ENCODE results near the gene SAP30. TPM values are rescaled to one million over a fixed set of nuclear protein-coding genes. Genes with fewer than 3 reads are reported as not detected.

The SAP30 gene, protein sequence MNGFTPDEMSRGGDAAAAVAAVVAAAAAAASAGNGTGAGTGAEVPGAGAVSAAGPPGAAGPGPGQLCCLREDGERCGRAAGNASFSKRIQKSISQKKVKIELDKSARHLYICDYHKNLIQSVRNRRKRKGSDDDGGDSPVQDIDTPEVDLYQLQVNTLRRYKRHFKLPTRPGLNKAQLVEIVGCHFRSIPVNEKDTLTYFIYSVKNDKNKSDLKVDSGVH
- polyA plus RNA-seq (2012; ENCODE audit: insufficient read depth, insufficient read length), result 36.6 TPM

DNA sequence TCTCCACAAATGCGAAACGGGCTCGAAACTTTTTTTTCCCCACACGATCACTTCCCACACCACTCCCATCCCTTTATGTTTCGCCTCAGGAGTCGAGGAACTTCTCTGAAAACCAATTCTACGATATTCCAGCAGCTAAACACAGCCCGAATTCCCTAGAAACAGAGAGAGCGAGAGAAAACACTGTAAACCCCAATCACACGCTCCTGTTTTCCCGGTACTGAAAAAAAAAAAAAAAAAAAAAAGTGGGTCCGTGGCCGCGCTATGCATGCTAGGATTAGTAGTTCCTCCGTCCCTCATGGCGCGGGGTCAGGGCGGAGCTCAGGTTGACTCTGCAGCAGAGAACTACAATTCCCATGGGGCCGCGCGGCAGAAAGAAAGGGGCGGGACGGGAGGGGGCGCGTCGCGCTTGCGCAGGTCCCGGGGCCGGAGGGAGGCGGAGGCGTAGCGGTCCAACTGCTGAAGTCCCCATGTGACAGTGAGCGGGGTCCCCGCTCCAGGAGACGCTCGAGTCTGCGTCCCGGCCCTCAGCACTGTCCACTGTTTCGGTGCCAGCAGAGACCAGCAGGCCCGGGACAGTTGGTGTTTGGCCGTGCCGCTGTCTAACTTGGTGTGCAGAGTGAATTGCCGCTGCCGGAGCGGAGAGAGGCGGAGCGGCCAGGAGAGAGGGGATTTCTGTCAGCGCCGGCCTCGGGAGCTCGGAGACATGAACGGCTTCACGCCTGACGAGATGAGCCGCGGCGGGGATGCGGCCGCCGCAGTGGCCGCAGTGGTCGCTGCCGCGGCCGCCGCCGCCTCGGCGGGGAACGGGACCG is at the start of gene SAP30:
TSS of gene SAP30 (plus strand) at position 478 of the 815 bp plus-strand sequence. CDS start at position 707, 229 bp downstream.
- peak within 1 kb of the TSS; percentile 75 for H3K4me3 ChIP-seq (ENCODE audit: low read length)
- peak; percentile 96 for DNase-seq (ENCODE audit: low read depth, low spot score)

DNA sequence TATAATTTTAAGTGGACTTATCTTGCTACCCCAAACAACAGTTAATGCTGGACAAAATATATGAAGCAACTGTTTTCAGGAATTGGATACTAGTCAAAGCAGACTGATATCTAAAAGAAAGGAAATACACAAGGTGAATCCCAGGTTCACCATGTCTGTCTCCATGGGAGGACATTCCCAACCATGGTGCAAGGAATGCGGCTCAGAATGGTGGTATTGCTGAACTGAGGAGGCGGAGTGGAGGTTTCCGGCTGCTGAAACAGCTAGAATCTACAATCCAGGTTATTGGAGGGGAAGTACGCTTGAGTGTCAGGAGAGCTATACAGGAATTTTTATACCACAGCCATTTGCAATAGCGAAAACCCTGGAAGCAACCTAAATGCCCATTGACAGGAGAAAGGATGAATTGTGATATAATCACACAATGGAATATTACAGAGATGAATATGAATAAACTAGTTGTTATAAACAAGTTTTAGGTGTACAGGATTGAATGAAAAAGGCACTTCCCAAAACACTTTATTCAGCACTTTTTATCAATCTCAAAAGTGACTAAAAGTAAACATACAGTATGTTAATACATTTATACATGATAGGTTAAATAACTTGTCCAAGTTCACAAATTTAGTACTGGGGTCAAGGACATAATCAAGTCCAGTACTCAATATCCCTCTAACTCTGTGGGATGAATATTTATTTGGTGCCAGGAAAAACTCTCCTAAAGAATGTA is 45.6 kb upstream of the SAP30 start:
- H3K4me3 ChIP-seq (ENCODE audit: low read length), result no peak overlapping the region
- DNase-seq (ENCODE audit: low read depth, low spot score), result no peak

DNA sequence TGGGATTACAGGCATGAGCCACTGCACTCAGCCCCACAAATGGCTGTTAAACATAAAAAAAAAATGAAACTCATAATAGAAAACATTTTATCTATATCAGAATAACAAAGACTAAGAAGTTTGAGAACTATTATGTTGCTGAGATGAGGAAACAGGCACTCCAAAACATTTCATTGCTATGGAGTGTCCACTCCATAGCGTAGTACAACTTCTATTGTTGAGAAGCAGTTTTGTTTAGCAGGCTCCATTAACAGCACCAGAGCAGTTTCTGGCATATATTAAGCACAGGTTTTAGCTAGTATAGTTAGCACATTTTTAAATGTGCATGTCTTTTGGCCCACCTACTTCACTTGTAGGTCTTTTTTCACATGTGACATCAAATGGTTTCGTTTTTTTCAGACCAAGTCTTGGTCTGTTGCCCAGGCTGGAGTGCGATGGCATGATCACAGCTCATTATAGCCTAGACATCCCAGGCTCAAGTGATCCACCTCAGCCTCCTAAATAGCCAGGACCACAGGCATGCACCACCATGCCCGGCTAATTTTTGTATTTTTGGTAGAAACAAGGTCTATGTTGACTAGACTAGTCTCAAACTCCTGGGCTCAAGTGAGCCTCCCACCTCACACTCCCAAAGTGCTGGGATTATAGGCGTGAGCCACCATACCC is 42.4 kb upstream of the SAP30 start:
- no peak for DNase-seq (ENCODE audit: low read depth, low spot score)
- H3K4me3 ChIP-seq (ENCODE audit: low read length), result no peak overlapping the region

DNA sequence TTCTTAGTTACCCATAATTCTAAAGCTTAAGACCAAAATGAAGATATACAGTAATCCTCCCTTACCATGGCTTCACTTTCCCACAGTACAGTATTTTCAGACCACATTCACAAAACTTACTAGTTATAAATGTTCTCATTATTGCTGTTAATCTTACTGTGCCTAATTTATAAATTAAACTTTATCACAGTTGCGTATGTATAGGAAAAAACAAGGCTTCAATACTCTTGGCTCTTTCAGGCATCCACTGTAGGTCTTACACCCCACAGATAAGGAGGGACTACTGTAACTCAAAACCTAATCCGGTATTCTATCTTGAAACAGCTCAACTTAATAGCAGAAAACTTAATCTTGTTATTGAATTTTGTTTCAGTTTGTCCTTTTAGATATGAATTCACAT is 40.2 kb upstream of the SAP30 start:
- no peak overlapping the region for H3K4me3 ChIP-seq (ENCODE audit: low read length)
- DNase-seq (ENCODE audit: low read depth, low spot score), result no peak

DNA sequence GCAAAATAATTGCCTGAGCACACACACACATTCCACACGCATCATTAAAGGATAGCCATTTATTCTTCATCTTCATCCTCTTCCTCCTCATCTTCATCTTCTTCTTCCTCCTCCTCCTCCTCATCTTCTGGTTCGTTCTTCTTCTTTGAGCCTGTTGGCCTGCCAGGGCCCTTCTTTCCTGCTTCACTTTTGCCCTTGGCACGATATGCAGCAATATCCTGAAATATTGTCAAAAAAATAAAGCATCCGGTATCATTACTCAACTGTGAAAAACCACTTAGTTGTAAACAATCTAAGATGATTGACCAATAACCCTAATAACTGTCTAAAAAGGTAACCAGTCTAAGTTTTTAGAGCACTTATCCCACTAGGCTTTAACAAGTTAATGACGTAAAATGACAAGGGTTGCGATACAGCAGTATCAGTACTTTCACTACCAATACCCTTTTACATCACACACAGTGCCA is 38.7 kb upstream of the SAP30 start:
- DNase-seq (ENCODE audit: low read depth, low spot score), result no peak
- peak overlapping the region; percentile 98 for H3K4me3 ChIP-seq (ENCODE audit: low read length)

DNA sequence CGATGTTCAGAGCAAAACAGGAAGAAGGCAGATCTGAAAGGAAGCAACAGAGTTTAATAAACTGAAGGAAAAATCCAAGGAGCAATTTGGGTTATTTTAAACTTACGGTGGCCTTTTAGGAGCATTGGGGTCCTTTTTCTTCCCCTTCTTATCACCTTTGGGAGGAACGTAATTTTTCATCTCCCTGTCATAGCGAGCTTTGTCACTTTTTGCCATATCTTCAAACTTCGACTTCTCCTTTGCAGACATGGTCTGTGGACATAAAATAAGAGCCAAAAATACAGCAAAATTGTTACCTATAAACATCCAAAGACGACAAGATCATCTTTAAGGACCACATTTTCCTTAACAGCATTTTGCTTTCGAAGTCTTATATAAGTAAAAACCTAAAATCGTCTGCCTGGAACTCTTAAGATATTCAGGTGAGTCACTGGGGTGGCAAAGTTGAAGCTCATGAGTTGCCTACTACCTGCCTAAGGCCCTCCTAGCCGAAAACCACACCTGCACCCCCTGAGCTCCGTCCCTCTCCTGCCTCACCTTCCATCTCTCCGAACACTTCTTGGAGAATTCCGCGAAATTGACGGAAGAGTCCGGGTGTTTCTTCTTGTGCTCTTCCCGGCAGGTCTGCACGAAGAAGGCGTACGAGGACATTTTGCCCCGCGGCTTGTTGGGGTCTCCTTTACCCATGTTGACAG is 37.6 kb upstream of the SAP30 start:
- H3K4me3 ChIP-seq (ENCODE audit: low read length), result peak overlapping the region; percentile 98
- no peak for DNase-seq (ENCODE audit: low read depth, low spot score)

DNA sequence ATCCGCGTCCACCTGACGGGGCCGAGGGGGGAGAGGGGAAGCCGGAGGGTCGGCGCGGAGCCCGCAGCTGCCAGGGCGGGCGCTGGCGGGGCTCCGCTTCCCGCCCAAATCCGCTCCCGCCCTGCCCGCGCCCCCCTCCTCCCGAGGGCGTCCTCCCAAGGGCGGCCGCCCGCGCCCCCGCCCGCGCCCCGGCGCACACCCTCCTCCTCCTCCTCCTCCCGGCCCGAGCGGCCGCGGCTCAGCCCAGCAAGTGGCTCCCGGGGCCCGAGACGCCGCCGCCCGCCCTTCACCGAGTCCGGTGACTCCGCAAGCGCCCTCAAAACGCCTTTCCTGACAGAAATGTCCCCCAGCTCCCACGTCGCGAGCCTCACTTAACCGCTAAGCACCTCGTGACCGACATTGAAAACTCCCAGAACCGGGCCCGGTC is 37.1 kb upstream of the SAP30 start:
- H3K4me3 ChIP-seq (ENCODE audit: low read length), result peak overlapping the region; percentile 98
- DNase-seq (ENCODE audit: low read depth, low spot score), result no peak

DNA sequence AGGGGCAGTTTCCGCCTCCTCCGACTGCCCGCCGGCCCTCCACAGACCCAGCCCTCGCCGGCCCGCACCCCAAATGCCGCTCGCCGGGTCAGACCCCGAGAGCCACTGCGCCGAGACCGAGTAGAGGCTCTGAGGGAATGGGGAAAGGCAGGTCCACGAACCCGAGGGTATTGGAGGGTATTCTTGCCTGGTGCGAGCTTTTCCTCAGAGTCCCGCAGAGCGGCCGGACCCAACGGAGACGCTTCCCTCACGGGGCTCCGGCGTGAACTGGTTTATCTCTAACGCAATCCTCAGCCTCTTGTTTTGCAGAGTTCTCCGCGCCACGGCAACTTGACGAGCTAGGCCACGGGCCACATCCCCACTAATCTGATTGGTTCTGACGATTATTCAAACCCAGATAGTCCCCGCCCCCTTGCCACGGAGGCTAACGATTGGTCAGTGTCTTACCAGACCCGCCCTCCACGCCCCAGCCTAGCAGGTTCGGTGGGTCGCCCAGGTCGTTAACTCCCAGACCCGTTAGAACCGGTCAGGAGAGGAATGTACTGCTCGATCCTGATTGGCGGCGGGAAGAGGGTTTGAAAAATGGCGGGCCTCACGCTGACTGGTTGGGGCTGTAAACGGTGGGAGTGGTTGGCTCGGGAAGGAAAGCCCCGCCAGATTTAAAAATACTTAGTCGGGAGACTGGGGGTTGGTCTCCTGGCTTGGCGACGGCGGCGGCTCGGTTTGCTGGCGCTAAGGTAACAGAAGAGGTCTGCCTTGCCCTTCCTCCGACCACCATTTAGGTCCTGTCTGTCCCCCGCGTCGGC is 36.5 kb upstream of the SAP30 start, which contains the start of gene HMGB2:
TSS of gene HMGB2 (minus strand) at position 274 of the 806 bp plus-strand sequence. CDS start 709 bp downstream, outside the sequence.
- peak; percentile 100 for DNase-seq (ENCODE audit: low read depth, low spot score)
- peak within 1 kb of the TSS; percentile 98 for H3K4me3 ChIP-seq (ENCODE audit: low read length)

DNA sequence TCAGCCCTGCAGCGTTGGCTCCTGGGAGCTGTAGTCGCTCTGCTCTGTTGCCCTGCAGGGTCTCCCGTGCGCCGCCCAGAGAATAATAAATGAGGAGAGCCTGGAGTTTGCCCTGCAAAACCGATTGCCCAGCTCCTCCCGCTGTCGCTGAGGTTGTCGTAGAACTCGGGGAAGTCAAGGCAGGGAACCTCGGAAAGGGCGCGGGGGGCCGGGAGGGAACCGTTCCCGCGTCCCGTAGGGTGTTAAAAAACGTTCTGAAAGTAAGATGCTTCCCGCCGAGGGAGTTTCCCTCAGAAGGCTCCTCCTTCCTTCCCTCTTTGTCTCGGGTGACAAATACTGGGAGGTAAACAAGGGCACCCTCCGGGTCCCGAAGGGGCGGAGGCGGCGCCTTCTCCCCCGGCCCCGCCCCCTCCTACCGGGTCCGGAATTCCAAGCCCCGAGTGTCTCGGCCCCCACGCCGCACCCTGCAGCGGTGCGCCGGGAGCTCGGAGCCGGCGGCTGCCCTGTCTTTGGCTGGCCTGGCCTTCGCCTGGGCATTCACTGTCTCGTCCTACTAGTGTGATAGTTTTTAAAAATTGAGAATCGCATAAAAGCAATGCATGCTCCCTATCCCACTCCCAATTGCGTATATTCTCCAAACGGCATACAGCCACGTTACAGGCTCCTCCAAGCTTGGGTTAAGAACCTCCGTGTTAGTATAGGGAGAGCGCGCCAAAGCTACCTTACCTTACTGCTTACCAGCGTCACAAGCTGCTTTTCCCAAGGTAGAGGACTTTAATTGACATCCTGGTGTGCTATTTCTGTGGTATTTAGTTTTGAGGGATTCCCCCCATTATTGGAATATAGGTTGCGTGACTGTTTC is 35.6 kb upstream of the SAP30 start:
- peak overlapping the region; percentile 98 for H3K4me3 ChIP-seq (ENCODE audit: low read length)
- peak; percentile 85 for DNase-seq (ENCODE audit: low read depth, low spot score)

DNA sequence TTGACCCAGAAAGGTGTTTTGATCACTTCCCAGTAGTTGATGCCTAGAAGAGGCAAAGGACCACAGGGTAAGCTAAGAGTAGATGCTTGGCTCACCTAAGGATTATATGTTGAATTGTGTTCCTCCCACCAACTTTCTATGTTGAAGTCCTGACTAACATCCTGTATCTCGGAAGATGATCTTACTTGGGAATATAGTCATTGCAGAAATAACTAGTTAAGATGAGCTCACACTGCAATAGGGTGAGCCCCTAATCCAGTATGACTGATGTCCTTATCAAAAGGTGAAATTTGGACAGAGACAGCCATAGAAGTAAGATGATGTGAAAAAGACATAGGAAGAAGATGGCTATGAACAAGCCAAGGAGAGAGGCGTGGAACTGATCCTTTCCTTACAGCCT is 33.3 kb upstream of the SAP30 start:
- no peak overlapping the region for H3K4me3 ChIP-seq (ENCODE audit: low read length)
- DNase-seq (ENCODE audit: low read depth, low spot score), result no peak

DNA sequence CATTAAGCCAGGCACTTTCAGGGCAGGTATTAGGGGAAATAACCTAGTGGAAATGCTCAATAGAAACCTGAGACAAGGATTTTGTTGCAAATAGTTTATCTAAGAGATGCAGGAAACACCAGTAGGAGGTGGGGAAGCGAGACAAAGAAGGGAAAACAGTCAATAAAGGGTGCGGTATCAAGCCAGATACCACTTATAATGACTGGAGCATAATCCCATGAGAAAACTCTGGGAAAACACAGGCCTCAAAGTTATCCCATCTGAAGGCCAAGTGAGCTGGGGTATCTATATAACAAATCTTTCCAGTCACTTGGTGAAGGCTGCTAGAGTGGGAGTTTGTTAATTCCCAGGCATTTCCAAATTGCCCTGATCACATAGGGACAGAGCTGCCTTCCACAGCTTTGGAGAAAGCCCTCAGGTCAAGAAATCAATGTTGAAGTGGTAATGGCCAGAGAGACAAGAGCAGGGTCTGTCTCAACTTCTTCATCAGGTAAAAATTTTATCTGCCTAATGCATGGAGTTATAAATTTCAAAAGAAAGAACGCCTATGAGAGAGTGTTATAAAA is 26.8 kb upstream of the SAP30 start:
- no peak for DNase-seq (ENCODE audit: low read depth, low spot score)
- H3K4me3 ChIP-seq (ENCODE audit: low read length), result no peak overlapping the region

DNA sequence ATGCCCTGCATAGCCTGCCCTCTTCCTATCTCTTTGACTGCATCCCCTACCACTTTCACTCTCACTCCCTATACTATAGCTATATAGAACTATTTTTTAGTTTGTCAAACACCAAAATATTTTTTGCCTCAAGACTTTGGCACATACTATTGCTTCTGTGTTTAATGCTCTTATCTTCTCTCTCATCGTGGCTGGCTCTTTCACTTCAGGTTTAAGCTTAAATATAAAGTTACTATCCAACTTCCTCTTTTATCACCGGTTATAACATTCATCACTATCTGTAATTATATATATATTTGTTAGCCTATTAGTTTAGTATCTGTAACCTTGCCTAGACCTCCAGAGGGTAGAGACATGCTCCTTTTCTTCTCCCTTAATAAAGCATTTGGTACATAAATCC is 25.1 kb upstream of the SAP30 start:
- no peak for DNase-seq (ENCODE audit: low read depth, low spot score)

DNA sequence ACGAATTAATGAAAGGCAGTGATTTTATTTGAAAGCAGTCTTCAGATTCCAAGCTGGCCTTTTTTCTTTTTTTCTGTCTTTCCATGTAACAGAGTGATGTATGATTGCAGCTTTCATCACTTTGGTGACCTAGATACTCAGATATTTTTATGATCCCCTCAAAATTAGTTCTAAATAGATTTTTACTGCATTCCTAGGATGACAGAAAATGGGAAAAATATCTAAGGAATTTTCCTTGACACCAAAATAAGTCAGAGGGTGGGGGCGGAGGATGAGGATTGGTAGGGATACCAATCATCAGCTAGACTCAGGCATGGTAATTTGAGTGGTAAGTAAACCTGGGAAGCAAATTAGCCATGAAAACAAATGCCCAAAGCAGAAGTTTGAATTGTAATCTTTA is 24.7 kb upstream of the SAP30 start:
- no peak for DNase-seq (ENCODE audit: low read depth, low spot score)
- no peak overlapping the region for H3K4me3 ChIP-seq (ENCODE audit: low read length)

More for the DNA sequence above, 25.1 kb upstream of the SAP30 start:
- no peak overlapping the region for H3K4me3 ChIP-seq (ENCODE audit: low read length)

DNA sequence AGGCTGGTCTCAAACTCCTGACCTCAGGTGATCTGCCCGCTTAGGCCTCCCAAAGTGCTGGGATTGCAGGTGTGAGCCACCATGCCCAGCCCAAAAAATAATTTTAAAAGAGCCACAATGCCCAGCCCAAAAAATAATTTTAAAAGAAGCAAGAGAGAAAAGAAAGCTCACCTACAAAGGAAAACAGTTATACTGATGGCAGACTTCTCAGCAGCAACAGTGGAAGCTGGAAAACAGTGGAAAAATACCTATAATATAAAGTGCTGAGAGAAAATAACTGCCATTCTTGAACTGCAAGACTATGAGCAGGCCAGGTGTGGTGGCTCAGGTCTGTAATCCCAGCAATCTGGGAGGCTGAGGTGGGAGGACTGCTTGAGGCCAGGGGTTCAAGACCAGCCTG is 23.3 kb upstream of the SAP30 start:
- no peak for DNase-seq (ENCODE audit: low read depth, low spot score)

DNA sequence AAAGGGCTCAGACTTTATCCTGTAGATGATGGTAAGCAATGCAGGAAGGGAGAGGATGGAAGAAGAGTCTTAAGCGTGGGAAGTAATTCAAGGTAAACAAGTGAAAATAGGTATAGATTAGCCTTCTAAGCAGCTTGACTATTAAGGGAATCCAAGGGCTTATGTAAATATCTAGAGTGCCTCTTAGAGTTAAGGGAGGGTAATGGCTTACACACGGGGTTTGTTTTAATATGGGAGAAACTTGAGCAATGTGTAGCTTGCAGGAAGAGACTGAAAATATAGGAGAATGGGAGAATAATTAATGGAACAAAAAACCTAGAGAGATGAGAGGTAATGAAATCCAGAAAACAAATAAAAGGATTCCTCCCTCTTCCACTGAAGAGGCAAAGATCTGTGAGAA is 12.8 kb upstream of the SAP30 start:
- no peak overlapping the region for H3K4me3 ChIP-seq (ENCODE audit: low read length)

More for the DNA sequence above, 23.3 kb upstream of the SAP30 start:
- no peak overlapping the region for H3K4me3 ChIP-seq (ENCODE audit: low read length)

DNA sequence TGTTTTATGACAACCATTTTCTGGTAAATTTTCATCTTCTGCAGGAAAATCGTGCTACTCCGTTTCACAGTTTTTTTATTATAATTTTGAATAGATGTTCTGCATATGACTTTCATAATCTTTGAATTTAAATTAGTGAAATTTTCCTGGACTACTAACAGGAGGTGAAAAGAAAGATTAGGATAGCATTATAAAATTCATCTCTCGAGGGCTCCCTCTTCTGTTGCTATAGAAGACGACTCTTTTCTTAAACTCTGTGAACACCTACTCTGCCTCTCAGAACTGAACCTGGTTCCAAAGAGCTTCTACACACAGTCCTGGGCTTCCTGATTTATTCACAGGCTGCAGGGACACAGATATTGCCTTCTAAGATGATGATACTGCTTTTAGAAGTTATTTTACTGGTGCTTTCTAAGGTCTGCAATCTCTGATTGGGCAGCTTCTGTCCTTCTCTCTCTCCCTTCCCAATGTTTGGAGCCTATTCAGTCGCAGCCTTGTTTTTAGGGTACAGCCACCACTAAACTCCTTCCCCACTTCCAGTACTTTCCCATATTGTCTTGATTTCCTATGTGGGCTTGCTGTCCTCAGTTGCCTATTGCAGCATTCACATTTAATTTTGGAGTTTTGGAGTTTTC is 10.1 kb upstream of the SAP30 start:
- no peak for DNase-seq (ENCODE audit: low read depth, low spot score)
- no peak overlapping the region for H3K4me3 ChIP-seq (ENCODE audit: low read length)

More for the DNA sequence above, 12.8 kb upstream of the SAP30 start:
- DNase-seq (ENCODE audit: low read depth, low spot score), result no peak

All from Jurkat, Clone E6-1 (cell line).